GM12892 (cell line): Measurements from ENCODE around the gene CORO2A.

Experiments
- POLR2A ChIP-seq: IDR thresholded peaks from 2 replicates; pipeline ENCODE4 v1.6.1; 2011; ENCODE audit warnings: low read depth, low read length, control low read depth
- POLR2AphosphoS5 ChIP-seq: IDR thresholded peaks from 2 replicates; pipeline ENCODE4 v1.6.1; 2011; ENCODE audit warnings: low read depth, low read length, control low read depth
- TAF1 ChIP-seq: IDR thresholded peaks from 2 replicates; pipeline ENCODE4 v1.6.1; 2011; ENCODE audit warnings: low read depth, mild to moderate bottlenecking, control low read depth, low read length, borderline replicate concordance

GRCh38 chr9:98171176-98171925, 21.1 kb downstream of the CORO2A start:
- TF ChIP-seq POLR2A (no peak), POLR2AphosphoS5 (no peak), TAF1 (no peak)
